Epidermal melanocyte (primary cell): ENCODE data around the gene ATF7IP.

Experiments used
- DNase-seq: peaks from one replicate; pipeline ENCODE4 v3.0.0; 2011; ENCODE audit warnings: low spot score; ENCODE audit not compliant: insufficient read length

Gene ATF7IP

DNA sequence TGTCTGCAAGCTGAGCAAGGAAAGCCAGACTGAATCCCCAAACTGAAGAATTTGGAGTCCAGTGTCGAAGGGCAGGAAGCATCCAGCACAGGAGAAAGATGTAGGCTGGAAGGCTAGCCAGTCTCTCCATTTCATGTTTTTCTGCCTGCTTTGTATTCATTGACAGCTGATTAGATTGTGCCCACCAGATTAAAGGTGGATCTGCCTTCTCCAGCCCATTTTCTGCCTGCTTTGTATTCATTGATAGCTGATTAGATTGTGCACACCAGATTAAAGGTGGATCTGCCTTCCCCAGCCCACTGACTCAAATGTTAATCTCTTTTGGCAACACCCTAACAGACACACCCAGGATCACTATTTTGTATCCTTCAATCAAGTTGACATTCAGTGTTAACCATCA lies 116.9 kb downstream of the ATF7IP start:
- no peak for DNase-seq

DNA sequence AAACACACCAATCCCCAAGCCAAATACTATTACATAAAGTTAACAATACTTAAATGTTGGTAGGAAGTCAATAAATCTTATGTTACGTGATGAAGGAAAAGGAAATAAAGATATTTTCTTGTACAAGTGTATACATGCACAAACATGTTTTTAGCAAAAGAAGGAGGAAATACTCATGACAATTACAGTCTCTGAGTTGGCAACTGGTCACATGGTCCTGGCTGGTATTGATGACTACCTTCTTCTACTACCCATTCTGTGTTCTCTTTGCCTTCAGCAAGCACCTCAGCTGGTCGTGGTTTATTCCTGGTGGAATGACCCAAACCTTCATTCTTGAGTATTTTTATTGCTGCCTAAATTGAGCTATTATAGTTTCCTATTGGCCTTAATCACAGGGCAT lies 117.4 kb downstream of the ATF7IP start:
- no peak for DNase-seq

DNA sequence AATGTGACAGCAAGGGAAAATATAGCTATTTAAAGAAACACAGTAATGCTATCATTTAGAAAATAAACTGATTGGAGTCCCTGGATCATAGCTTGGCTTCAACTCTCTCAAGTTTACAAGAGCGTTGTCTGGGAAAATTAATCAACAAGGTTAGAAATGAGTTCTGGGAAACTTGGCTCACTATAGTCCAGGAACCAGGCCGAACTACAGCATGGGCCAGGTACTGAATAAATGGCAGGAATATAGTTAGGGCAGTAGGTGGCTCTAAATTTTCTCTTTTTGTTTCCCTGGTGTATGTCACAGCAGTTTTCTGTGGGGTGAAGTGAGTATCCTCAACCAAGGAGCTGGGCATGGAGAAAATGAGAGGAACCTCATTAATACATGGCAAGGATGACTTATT lies 129.8 kb downstream of the ATF7IP start:
- no peak for DNase-seq

DNA sequence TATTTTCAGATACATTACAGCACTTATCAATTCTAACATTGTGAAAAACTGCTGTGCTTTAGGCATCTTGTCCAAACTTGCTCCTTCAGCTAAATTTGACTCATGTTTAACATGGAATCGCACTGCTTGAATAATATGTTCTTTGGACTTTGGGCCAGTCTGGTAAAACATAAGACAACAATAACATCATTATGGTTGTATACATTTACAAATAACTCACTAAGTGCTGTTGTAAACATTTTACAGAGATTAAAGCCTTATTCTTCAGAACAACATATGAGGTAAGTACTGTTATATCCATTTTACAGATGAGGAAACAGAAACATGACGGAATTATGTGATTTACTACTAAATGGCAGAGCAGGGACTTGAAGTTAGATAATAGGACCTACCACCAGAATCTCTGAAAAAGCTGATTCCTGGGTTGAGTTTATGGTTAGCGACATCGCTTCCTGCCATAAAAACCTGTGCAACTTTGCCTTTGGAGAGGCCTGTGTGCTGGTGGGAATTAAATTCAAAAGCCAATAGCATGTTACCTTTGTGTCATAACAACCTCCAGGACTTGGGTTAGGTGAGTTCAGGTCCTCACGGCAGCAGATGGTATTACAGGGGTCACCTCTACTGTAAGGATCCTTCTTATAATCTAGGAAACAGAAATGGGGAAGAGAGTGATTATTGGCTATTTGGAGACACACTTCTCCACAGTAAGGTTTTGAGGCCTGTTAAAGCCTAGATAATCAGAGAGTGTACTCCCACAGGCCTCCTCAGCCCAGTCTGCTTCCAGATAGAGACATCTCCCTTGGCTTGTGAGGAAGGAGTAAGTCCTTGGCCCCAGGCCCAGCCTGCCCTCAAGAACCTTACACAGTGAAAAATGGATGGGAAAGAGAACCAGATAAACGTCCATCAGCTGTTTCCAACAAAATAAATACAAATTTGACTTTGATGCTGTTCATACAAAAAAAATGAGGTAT lies 140.4 kb downstream of the ATF7IP start:
- no peak for DNase-seq

DNA sequence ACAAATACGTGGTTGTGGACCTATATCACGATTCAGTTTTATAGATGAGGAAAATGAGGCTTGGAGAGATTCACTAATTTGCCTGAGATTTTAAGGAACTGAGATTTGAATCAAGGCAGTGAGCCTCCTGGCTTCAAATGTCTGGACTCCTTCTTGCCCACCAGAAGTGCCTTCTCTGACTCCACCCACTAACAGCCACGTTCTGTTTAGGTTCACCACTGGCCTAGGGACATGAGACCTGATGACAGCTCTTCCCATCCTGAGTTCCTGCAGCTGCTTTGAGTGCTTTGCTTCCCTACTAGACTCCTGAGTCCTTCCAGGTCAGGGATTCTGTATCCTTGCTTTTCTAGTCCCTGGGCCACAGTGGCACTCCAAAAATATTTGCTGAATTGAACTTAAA lies 145.1 kb downstream of the ATF7IP start:
- DNase-seq = no peak

DNA sequence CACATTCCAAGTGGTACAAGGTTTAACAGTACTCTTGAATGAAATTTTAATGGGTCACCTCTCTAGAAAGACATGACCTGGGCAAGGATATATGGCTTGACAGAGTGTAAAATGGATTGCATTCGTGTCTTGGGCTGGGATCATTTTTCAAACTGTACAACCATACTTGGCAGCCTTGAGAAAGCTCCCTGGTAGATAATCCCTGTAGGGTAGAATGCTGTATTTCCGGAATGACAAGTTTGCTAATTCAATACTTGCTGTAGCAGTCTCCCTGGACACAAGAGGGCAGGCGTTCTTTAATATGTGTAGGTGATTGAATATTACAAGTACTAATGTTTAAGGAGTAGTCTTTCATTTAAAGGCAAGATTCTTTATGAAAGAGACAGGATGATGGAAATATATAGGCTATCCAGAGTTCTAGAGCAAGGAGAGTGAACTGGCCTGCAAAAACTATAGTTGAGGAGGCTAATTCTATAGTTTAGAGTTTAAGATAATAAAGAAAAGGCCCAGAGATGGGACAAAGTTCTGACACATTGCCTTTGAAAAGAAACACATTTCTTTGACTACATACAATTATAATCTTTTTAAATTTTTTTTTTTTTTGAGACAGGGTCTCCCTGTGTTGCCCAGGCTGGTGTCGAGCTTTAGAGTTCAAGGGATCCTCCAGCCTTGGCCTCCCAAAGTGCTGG lies 148.8 kb downstream of the ATF7IP start:
- DNase-seq = no peak

DNA sequence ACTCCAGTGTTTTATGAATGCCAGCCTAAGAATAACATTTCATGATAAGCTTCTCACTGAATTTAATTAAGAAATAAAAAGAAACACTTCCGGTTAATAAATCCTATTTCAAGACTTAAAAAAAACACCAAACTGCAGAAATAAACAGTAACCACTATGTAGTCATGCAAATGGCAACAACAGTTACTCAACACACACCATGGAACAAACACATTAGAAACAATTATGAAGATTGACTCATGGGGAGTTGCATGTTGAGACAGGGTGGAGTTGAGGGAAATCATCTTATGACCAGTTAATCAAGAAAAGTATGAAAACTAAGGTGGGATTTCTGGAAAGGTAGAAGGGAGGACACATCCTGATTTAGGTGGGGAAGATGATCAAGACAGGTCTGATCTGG lies 149.5 kb downstream of the ATF7IP start:
- no peak for DNase-seq

DNA sequence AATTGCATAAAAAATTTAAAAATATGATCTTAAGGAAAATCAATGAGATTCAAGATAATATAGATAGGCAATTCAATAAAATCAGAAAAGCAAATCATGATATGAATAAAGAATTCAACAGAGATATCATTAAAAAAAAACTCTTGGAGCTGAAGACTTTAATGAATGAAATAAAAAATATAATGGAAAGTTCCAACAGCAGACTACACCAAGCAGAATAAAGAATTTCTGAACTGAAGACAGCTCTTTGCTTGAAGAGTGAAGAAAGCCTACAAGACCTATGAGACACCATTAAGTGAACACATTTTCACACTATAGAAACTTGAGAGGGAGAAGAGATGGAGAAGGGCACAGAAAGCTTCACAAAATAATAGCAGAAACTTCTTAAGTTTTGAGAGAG lies 156.3 kb downstream of the ATF7IP start:
- no peak for DNase-seq

DNA sequence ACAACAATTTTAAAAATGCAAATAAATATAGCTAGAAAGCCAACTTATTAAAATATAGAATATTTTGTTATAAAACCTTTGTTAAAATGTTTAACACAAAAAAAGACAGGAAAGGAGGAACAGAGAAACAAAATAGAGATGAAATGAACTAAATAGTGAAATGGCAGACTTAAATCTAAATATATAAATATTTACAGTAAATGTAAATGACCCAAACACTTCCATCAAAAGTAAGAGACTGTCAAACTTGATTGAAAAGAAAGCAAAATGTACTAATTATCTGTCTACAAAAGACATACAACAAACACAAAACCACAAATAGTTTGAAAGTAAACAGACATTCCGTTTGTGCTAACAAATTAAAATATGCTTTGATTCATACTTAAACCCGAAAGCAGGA lies 160.5 kb downstream of the ATF7IP start:
- no peak for DNase-seq

DNA sequence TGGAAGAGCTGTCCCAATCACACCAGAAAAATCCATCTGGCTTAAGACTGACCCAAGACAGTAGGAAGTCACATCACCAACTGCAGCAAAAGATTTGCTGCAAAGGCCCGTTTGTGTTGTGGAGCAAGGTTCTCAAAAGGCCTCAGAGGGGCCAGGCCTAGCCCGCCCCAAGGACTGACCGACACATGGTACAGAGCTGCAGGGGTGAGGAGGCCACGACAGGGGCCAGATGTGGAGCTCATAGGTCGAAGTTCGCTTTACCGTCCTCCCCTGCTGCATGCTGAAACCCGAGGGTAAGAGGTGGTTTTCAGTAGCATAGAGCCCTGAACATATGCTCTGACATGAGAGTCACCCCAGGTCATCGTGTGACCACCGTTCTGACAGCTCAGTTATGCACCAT lies 166.7 kb downstream of the ATF7IP start:
- no peak for DNase-seq

DNA sequence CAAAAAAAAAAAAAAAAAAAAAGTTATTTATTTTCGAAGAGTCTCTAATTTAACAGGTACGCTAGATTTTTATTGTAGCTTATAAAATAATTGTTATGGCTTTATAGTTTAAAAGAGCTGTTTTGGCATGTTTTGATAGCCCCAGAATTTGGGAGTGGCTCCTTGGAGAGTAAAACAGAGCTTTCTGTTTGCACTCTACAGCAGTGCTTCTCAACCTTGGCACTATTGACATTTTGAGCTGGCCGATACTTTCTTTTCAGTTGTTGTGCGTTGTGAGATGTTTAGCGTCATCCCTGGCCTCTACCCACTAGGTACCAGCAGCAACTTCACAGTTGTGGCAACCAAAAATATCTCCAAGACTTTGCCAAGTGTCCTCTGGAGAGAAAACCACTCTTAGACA lies 171.6 kb downstream of the ATF7IP start:
- no peak for DNase-seq

DNA sequence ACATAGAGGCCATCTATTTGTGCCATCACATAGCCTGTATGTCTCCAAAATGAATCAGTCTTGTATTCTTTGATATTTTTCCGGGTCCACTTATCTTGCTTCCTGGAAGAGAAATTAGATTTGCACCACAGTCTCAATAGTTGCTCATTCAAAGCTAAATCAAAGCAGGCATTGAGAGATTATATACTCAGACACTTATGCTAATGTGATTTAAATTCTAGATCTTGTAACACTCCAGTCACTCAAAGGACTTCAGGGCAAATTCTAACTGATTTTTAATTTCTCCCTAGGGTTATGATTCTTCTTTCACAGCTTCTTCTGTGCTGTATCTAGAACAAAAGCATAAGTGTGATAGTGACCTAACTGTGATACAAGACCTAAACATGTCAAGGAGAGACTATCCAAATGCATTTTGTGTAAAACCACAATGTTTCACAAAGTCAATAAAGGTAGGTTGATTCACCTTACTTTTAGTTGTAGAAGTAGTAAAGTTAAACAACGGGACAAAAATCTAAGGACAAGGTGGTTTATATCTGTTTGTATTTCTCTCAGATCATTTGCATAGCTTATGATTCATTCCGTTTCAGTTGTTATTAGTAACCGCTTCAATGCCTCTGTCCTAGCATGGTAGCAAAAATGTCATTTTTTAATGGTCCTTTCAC lies 175.4 kb downstream of the ATF7IP start:
- DNase-seq = no peak

DNA sequence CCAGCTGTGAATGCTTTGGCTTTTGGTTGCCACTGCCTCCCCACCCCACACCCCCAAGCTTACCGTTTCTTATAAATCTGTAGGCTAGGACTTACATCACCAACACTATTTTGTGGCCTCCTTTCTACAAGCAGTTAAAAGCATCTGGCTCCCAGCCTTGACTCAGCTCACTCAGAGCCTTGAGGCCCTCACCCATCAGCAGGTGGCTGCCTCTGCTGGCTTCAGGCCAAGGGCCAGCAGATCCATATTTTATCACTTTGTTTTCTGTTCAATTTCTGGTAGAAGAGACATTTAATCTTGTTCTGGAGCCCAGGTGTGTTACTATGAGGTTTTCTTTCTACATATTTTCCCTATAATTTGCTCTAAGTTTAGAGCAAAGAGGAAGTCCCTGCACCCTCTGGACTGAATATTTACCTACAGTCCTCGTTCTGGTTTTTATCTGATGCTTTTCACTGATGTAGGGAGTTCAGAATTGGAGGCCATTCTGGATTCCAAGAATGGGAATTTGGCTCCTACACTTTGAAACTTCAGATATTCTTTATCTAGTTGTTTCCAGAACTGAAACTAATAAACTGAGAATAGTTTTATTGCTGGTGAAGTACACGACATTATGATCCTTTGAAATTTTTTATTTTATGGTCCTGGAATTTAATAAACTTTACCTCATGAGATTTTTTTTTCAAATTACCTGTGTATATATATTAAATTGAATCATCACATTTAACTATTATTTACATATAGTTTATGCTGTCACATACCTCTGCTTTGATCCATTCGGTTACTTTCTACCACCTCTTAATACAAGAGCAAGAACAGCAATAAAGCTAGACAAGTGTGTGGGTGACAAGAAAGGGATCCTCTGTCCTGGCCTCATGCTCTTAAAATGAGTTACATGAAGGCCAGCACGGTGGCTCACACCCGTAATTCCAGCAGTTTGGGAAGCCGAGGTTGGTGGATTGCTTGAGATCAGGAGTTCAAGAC lies 180.0 kb downstream of the ATF7IP start:
- DNase-seq = no peak

DNA sequence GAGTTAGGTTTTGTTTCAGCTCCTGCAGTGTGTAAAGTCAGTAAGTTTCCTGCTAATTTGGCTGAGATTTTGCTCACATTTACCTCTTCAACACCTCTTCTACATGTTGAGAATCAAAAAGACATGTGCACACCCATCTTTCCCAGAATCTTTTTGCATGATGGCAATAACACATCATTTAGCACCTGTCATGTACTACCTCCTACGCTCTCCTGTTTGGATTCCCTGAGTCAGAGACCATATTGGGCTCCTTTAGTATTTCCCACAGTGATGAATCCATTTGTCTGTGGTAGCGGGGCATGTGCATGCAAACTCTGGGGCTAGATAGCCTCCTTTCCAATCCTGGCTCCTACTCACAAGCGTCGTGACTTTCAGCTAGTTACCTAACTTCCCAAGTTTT lies 182.1 kb downstream of the ATF7IP start:
- DNase-seq = no peak

DNA sequence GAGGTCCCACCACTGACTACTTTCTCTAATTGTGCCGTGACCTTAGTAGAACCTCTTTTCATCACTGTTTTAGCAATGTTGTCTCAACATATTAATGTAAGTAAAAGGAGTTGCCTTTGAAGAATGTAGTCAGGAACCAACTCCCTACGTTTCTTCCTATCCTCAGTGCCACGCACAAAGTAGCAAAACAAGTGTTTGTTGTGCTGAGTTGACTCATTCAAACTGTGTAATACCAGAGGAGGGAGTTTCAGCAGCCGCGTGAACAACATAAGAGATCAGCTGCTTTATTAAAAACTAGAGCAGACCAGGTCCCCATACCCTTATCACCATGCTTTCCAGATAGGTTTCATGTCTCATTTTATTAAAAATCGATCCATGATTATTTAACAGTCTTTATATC lies 183.1 kb downstream of the ATF7IP start:
- DNase-seq = no peak
